Raji (cell line): ENCODE measurements around the gene AGTPBP1.
A peak's percentile ranks its signal among the peaks of the same experiment; 100 is the strongest.

Source experiments
- POLR2A ChIP-seq: IDR thresholded peaks from 2 replicates; pipeline ENCODE4 v1.6.1; 2011; ENCODE audit warnings: low read depth, low read length, control low read depth; ENCODE audit not compliant: insufficient read depth

AGTPBP1 gene

DNA sequence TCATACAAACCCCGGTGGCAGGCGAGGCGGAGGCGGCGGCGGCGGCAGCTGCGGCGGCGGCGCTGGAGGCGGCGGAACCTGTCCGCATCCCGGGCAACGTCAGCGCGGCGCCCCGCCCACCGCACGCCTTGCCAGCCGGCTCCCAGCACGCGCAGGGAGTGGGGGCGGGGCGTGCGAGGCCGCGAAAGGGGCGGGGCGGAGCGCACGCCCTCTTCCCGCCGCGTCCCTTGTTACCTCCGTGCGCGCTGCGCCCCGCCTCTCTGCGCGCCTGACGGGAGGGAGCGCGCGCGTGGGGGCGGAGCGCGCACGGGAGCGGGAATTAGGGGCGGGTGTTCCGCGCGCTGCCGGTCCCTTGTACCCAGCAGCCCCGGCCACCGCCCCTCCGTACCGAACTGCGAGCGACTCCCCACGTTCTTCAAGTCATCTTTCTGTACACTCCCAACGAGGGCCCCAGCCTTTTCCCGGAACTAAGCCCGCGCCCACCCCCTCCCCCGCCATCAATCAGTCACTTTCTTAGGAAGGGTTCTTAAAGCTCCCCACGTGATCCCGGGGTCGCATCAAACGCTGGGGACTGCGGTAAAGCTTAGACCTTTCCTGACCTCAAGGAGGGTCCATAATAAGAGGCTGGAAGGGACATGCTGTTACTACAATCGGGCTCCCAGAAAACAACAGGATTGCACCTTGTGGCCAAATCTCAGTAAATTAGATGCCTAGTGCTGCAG is at the start of gene AGTPBP1:
AGTPBP1 (minus strand) TSS at position 80 of the 722 bp plus-strand sequence. CDS start 29,421 bp downstream, outside the sequence.
- peak; percentile 76 for TF ChIP-seq POLR2A

GRCh38 chr9:85746309-85746708 is 4.6 kb upstream of the AGTPBP1 start:
- TF ChIP-seq POLR2A, result no peak

DNA sequence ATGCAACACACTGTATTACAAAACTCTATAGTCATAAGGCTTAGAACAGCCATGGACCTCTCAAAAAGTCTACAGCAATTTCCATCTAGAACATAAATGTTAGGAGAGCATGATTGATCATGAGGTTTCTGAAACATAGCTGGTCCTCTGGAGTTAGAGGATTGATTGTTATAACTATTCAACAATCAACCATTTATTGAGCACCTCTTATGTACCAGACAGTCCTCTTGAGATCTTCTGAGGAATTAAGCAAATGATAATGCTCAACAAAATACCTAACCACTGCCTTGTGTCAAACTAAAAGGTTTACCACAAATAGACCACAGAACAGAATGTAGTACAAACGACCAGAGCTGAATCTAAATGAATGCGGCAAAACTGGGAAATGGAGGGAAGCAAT is 3.4 kb upstream of the AGTPBP1 start:
- no peak for TF ChIP-seq POLR2A

GRCh38 chr9:85744480-85744879 is 2.7 kb upstream of the AGTPBP1 start:
- TF ChIP-seq POLR2A, result no peak

- TF ChIP-seq POLR2A, result no peak
These were observed 1.7 kb upstream of the AGTPBP1 start for GRCh38 chr9:85743275-85744128.

- TF ChIP-seq POLR2A, result no peak
These were observed 813 bp upstream of the AGTPBP1 start for GRCh38 chr9:85742597-85742936.

GRCh38 chr9:85741095-85741874 is 469 bp downstream of the AGTPBP1 start:
- 0 out of 2 replicates have a peak, but pooled peaks have one; percentile 42 for TF ChIP-seq POLR2A

DNA sequence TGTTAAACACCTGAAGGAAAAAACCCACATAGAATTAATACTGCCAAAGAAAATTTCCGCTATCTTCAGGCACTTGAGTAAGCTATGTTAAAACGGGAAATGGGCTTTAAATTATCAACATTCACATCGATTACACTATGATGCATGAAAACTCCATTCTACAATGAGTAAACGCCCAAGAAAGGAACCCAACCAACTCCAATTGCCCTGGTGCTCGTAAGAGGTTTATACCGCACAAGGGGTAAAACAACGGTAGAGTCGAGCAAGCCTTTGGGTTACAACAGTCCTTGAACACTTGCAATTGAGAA is 1.0 kb downstream of the AGTPBP1 start:
- no peak for TF ChIP-seq POLR2A

DNA sequence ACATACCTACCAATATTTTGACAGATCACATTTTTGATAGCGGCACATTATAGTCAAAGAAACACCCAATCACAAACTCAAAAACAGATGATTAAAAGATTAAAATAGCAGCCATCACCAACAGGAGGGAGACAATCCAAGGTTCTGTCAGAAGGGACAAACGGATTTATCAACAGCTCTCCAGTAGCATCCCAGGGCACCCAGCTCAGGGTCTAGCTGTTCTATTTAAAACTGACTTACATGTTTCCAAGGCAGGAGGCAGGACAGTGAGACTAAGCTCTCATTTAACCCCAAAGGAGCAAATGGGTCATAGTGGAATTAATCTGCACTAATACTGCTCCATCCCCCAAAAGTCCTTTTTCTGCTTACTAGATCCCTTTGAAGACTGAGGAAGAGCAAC is 3.2 kb downstream of the AGTPBP1 start:
- TF ChIP-seq POLR2A, result no peak

DNA sequence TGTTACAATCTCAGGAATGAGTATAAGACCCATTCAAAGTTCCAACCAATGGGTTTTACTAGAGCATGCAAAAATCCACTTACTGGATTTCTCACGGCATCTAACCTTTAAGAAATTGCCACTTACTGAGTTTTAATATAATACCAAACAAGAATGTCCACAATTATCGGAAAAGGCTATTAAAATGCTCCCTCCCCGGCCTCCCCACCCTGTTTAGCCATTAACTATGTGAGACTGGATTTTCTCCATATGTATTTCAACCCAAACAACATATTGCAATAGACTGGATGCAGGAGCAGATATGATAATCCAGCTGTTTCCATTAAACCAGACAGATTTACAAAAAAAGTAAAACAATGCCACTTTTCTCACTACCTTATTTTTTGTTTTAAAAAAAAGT is 4.1 kb downstream of the AGTPBP1 start:
- TF ChIP-seq POLR2A, result no peak

- TF ChIP-seq POLR2A, result no peak
These were observed 10.7 kb downstream of the AGTPBP1 start for GRCh38 chr9:85730916-85731630.

DNA sequence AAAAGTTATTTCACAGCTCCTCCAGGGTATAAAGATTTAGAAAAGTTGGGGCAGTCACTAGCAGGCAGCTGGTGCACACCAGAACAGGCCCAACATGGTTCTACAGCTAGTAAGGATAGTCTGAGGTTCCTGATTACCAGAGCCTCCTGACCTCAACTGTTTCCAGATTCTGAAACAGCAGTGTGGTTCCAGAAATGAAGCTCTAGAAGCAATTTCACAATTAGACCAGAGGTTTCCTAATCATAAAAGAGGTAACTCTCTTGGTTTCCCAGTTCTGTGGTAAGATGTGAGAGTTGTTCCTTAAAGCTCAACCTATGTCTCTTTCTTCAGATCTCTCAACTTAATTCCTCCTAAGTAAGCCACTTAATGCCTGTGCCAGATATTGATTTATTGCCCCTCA is 11.9 kb downstream of the AGTPBP1 start:
- no peak for TF ChIP-seq POLR2A

- TF ChIP-seq POLR2A, result no peak
These were observed 14.3 kb downstream of the AGTPBP1 start for GRCh38 chr9:85727500-85727899.

DNA sequence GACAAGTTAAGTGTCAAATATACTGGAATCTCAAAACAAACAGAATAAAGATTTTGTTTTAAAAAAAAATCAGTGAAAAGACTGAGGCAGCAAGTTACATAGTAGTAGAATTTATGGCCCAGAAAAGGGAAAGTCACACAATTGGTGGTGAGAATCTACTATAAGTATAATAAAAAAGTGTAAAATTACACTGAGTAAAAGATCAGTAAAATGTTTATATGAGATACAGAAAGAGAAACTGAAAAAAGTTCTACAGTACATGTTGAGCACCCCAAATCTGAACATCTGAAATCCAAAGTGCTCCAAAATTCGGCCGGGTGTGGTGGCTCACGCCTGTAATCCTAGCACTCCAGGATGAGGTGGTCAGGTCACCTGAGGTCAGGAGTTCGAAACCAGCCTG is 15.0 kb downstream of the AGTPBP1 start:
- no peak for TF ChIP-seq POLR2A

DNA sequence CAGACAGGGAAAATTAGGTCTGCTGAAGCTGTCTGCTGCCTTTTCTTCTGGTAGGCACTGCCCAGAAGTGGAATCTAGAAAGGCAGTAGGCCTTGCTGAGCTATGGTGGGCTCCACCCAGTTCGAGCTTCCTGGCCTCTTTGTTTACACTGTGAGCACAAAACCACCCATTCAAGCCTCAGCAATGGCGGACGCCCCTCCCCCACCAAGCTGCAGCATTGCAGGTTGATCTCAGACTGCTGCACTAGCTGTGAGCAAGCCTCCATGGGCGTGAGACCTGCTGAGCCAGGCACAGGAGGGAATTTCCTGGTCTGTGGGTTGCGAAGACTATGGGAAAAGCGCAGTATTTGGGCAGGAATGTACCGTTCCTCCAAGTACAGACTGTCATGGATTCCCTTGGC is 18.5 kb downstream of the AGTPBP1 start:
- TF ChIP-seq POLR2A, result no peak
